Glomerular visceral epithelial cell (primary cell): ENCODE measurements around the gene CCDC178.
"Not testable (repeated sequence)": the region's sequence is repeated elsewhere in the genome, so short reads cannot be mapped to it uniquely, and the experiment has no call there.

ENCODE experiments used
- DNase-seq: peaks from one replicate; pipeline ENCODE4 v3.0.0-alpha.2; 2016; ENCODE audit errors: extremely low spot score

CCDC178 gene

GRCh38 chr18:33210575-33211189 lies 229.8 kb downstream of the CCDC178 start:
- DNase-seq = peak; percentile 8

GRCh38 chr18:33205777-33206176 lies 234.7 kb downstream of the CCDC178 start:
- no peak for DNase-seq

- DNase-seq = peak; percentile 5
Observed at GRCh38 chr18:33201509-33201926, 239.0 kb downstream of the CCDC178 start.

- no peak for DNase-seq
Observed at GRCh38 chr18:33195795-33196194, 244.7 kb downstream of the CCDC178 start.

- DNase-seq = no peak
Observed at GRCh38 chr18:33194793-33195192, 245.7 kb downstream of the CCDC178 start.

GRCh38 chr18:33184958-33185357 lies 255.6 kb downstream of the CCDC178 start:
- DNase-seq = no peak

GRCh38 chr18:33184175-33184574 lies 256.3 kb downstream of the CCDC178 start:
- DNase-seq = no peak

- DNase-seq = no peak
Observed at GRCh38 chr18:33183136-33183535, 257.4 kb downstream of the CCDC178 start.

- no peak for DNase-seq
Observed at GRCh38 chr18:33181016-33181415, 259.5 kb downstream of the CCDC178 start.

GRCh38 chr18:33169218-33169617 lies 271.3 kb downstream of the CCDC178 start:
- DNase-seq = no peak

- not testable (repeated sequence) for DNase-seq
Observed at GRCh38 chr18:33164121-33164520, 276.4 kb downstream of the CCDC178 start.

- DNase-seq = no peak
Observed at GRCh38 chr18:33161131-33161530, 279.4 kb downstream of the CCDC178 start.

- no peak for DNase-seq
Observed at GRCh38 chr18:33159151-33159550, 281.4 kb downstream of the CCDC178 start.

GRCh38 chr18:33157893-33158292 lies 282.6 kb downstream of the CCDC178 start:
- DNase-seq = no peak

- DNase-seq = no peak
Observed at GRCh38 chr18:33156906-33157470, 283.5 kb downstream of the CCDC178 start.

- DNase-seq = no peak
Observed at GRCh38 chr18:33154049-33154448, 286.5 kb downstream of the CCDC178 start.

GRCh38 chr18:33152376-33152775 lies 288.1 kb downstream of the CCDC178 start:
- DNase-seq = no peak

GRCh38 chr18:33147811-33148210 lies 292.7 kb downstream of the CCDC178 start:
- DNase-seq = not testable (repeated sequence)

- no peak for DNase-seq
Observed at GRCh38 chr18:33146014-33146413, 294.5 kb downstream of the CCDC178 start.

GRCh38 chr18:33135951-33136660 lies 304.4 kb downstream of the CCDC178 start:
- DNase-seq = no peak

- no peak for DNase-seq
Observed at GRCh38 chr18:33132657-33133056, 307.9 kb downstream of the CCDC178 start.

GRCh38 chr18:33128581-33128980 lies 311.9 kb downstream of the CCDC178 start:
- DNase-seq = no peak

- no peak for DNase-seq
Observed at GRCh38 chr18:33123862-33124518, 316.5 kb downstream of the CCDC178 start.
